ENCODE results near the gene DAPK1. TPM values are rescaled to one million over a fixed set of nuclear protein-coding genes. Genes with fewer than 3 reads are reported as not detected.

The DAPK1 gene
- polyA plus RNA-seq (2013), result 19.7 and 20.7 TPM in 2 replicates

DNA sequence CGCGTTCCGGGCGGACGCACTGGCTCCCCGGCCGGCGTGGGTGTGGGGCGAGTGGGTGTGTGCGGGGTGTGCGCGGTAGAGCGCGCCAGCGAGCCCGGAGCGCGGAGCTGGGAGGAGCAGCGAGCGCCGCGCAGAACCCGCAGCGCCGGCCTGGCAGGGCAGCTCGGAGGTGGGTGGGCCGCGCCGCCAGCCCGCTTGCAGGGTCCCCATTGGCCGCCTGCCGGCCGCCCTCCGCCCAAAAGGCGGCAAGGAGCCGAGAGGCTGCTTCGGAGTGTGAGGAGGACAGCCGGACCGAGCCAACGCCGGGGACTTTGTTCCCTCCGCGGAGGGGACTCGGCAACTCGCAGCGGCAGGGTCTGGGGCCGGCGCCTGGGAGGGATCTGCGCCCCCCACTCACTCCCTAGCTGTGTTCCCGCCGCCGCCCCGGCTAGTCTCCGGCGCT is at the start of gene DAPK1:
DAPK1 (plus strand) TSS at position 264 of the 442 bp plus-strand sequence. CDS start 1,211 bp downstream, outside the sequence.
- Histone ChIP-seq H3K4me1 (ENCODE audit: control insufficient read depth in 1 of 2, insufficient read depth in 2 of 2, low read length in 2 of 2) (peaks cover 0 to 2% of the 10 kb centered on the region in 2 experiments), H4K8ac (ENCODE audit: low read depth, low read length) (peak within 1 kb of the TSS; percentile 85), H3K79me1 (ENCODE audit: low read length) (peaks cover 13% of the 10 kb centered on the region), H3K27ac (ENCODE audit: low read depth, low read length) (peak within 1 kb of the TSS; percentile 65), H3K9me3 (ENCODE audit: insufficient read depth, low read depth, low read length) (no peaks in the 10 kb centered on the region), H3K9ac (ENCODE audit: low read length) (peak within 1 kb of the TSS; percentile 85), H2BK5ac (ENCODE audit: low read depth, low read length, poor library complexity) (peak within 1 kb of the TSS; percentile 51), H3K4ac (ENCODE audit: low read depth, low read length) (peak within 1 kb of the TSS; percentile 72), H2BK12ac (ENCODE audit: low read length) (peak within 1 kb of the TSS; percentile 77), H2AFZ (ENCODE audit: insufficient read depth, low read length, poor library complexity) (peak within 1 kb of the TSS; percentile 86), H2BK120ac (ENCODE audit: insufficient read depth, low read length, poor library complexity) (peak within 1 kb of the TSS; percentile 43), H3K18ac (ENCODE audit: low read length) (peak within 1 kb of the TSS; percentile 91), H2AK5ac (ENCODE audit: low read length) (no peak within 1 kb of the TSS), H4K12ac (ENCODE audit: low read depth, low read length) (peak within 1 kb of the TSS; percentile 50), H3K36me3 (ENCODE audit: control insufficient read depth in 1 of 2, insufficient read depth in 2 of 2, low read length in 2 of 2) (no peaks in the 10 kb centered on the region), H3K79me2 (ENCODE audit: control insufficient read depth, insufficient read depth, low read length, poor library complexity) (peaks cover 14% of the 10 kb centered on the region), H3K14ac (ENCODE audit: low read length) (peak within 1 kb of the TSS; percentile 73), H3K23ac (ENCODE audit: low read length) (no peak within 1 kb of the TSS), H4K91ac (ENCODE audit: low read depth, low read length) (peak within 1 kb of the TSS; percentile 66), H3K4me3 (ENCODE audit: low read depth, low read length) (peak within 1 kb of the TSS; percentile 89), H3K4me2 (ENCODE audit: low read length) (peak within 1 kb of the TSS; percentile 99), H3K27me3 (ENCODE audit: insufficient read depth, low read length) (no peaks in the 10 kb centered on the region)
- WGBS (ENCODE audit: extremely low coverage, insufficient coverage, insufficient read length), result no CpG with 5 or more reads among the region's 55 CpGs
- DNase-seq, result peak; percentile 66 to 84

- Histone ChIP-seq H4K12ac (ENCODE audit: low read depth, low read length) (no peak overlapping the region), H2BK5ac (ENCODE audit: low read depth, low read length, poor library complexity) (no peak overlapping the region), H3K14ac (ENCODE audit: low read length) (no peak overlapping the region), H4K91ac (ENCODE audit: low read depth, low read length) (no peak overlapping the region), H3K27me3 (ENCODE audit: insufficient read depth, low read length) (no peaks in the 10 kb centered on the region), H3K9me3 (ENCODE audit: insufficient read depth, low read depth, low read length) (peaks cover 11% of the 10 kb centered on the region), H2BK120ac (ENCODE audit: insufficient read depth, low read length, poor library complexity) (no peak overlapping the region), H3K36me3 (ENCODE audit: control insufficient read depth in 1 of 2, insufficient read depth in 2 of 2, low read length in 2 of 2) (no peaks in the 10 kb centered on the region), H4K8ac (ENCODE audit: low read depth, low read length) (no peak overlapping the region), H2AFZ (ENCODE audit: insufficient read depth, low read length, poor library complexity) (no peak overlapping the region), H2AK5ac (ENCODE audit: low read length) (no peak overlapping the region), H3K79me2 (ENCODE audit: control insufficient read depth, insufficient read depth, low read length, poor library complexity) (no peaks in the 10 kb centered on the region), H3K9ac (ENCODE audit: low read length) (no peak overlapping the region), H3K4me2 (ENCODE audit: low read length) (no peak overlapping the region), H3K4me3 (ENCODE audit: low read depth, low read length) (no peak overlapping the region), H3K4me1 (ENCODE audit: control insufficient read depth in 1 of 2, insufficient read depth in 2 of 2, low read length in 2 of 2) (no peaks in the 10 kb centered on the region), H2BK12ac (ENCODE audit: low read length) (no peak overlapping the region), H3K18ac (ENCODE audit: low read length) (no peak overlapping the region), H3K27ac (ENCODE audit: low read depth, low read length) (no peak overlapping the region), H3K23ac (ENCODE audit: low read length) (no peak overlapping the region), H3K79me1 (ENCODE audit: low read length) (no peaks in the 10 kb centered on the region), H3K4ac (ENCODE audit: low read depth, low read length) (no peak overlapping the region)
- WGBS (ENCODE audit: extremely low coverage, insufficient coverage, insufficient read length), result no CpG with 5 or more reads among the region's 6 CpGs
- DNase-seq, result no peak
Observed at GRCh38 chr9:87451149-87451548, 46.5 kb upstream of the DAPK1 start.

DNA sequence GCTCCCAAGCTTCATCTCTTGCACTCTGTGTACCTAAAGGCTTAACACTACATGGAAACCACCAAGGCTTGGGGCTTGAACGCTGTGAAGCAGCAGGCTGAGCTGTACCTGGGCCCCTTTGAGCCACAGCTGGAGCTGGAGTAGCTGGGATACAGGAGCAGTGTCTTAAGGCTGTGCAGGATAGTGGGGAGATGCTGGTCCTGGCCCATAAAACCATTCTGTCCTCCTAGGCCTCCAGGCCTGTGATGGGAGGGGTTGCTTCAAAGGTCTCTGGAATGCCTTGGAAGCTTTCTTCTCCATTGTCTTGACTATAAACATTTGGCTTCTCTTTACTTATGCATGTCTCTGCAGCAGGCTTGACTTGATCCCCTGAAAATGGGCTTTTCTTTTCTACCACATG is 42.3 kb upstream of the DAPK1 start:
- Histone ChIP-seq H4K12ac (ENCODE audit: low read depth, low read length) (no peak overlapping the region), H3K4me3 (ENCODE audit: low read depth, low read length) (no peak overlapping the region), H3K9me3 (ENCODE audit: insufficient read depth, low read depth, low read length) (peaks cover 11% of the 10 kb centered on the region), H3K18ac (ENCODE audit: low read length) (no peak overlapping the region), H3K23ac (ENCODE audit: low read length) (no peak overlapping the region), H3K9ac (ENCODE audit: low read length) (no peak overlapping the region), H3K79me1 (ENCODE audit: low read length) (no peaks in the 10 kb centered on the region), H2BK5ac (ENCODE audit: low read depth, low read length, poor library complexity) (no peak overlapping the region), H2AK5ac (ENCODE audit: low read length) (no peak overlapping the region), H3K27me3 (ENCODE audit: insufficient read depth, low read length) (no peaks in the 10 kb centered on the region), H3K4me1 (ENCODE audit: control insufficient read depth in 1 of 2, insufficient read depth in 2 of 2, low read length in 2 of 2) (no peaks in the 10 kb centered on the region), H3K14ac (ENCODE audit: low read length) (no peak overlapping the region), H2AFZ (ENCODE audit: insufficient read depth, low read length, poor library complexity) (no peak overlapping the region), H2BK120ac (ENCODE audit: insufficient read depth, low read length, poor library complexity) (no peak overlapping the region), H2BK12ac (ENCODE audit: low read length) (no peak overlapping the region), H3K4me2 (ENCODE audit: low read length) (no peak overlapping the region), H3K4ac (ENCODE audit: low read depth, low read length) (no peak overlapping the region), H3K27ac (ENCODE audit: low read depth, low read length) (no peak overlapping the region), H3K36me3 (ENCODE audit: control insufficient read depth in 1 of 2, insufficient read depth in 2 of 2, low read length in 2 of 2) (no peaks in the 10 kb centered on the region), H3K79me2 (ENCODE audit: control insufficient read depth, insufficient read depth, low read length, poor library complexity) (no peaks in the 10 kb centered on the region), H4K8ac (ENCODE audit: low read depth, low read length) (no peak overlapping the region), H4K91ac (ENCODE audit: low read depth, low read length) (no peak overlapping the region)
- no peak for DNase-seq
- no CpG with 5 or more reads among the region's 1 CpG for WGBS (ENCODE audit: extremely low coverage, insufficient coverage, insufficient read length)

DNA sequence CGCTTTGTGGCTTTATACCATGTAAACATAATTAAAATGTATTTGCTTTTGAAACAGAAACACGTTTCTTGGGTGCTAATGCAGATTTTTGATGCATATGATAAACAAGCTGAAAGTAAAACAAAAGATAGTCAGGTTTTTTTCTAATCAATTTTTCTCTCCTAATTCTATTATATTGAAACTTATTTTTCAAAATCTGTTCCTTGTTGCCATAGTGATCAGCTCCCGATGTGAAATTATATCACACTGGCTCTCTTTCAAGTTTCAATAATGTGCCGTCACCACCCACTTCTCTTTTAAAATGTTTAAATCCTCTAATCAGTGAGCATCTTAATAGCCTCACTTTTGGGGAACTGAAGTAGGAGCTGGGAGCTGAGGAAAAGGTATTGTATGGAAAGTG is 36.4 kb upstream of the DAPK1 start:
- H2AK5ac ChIP-seq (ENCODE audit: low read length), result no peak overlapping the region

More for the DNA sequence above, 36.4 kb upstream of the DAPK1 start:
- no peak overlapping the region for H3K18ac ChIP-seq (ENCODE audit: low read length)
- H3K4me1 ChIP-seq (ENCODE audit: control insufficient read depth in 1 of 2, insufficient read depth in 2 of 2, low read length in 2 of 2), result peaks cover 8 to 9% of the 10 kb centered on the region in 2 experiments
- no peak overlapping the region for H4K12ac ChIP-seq (ENCODE audit: low read depth, low read length)
- H3K9ac ChIP-seq (ENCODE audit: low read length), result no peak overlapping the region
- H3K4me2 ChIP-seq (ENCODE audit: low read length), result no peak overlapping the region
- no peaks in the 10 kb centered on the region for H3K27me3 ChIP-seq (ENCODE audit: insufficient read depth, low read length)
- H3K14ac ChIP-seq (ENCODE audit: low read length), result no peak overlapping the region
- DNase-seq, result no peak
- H4K8ac ChIP-seq (ENCODE audit: low read depth, low read length), result no peak overlapping the region
- no peak overlapping the region for H3K23ac ChIP-seq (ENCODE audit: low read length)
- H2AFZ ChIP-seq (ENCODE audit: insufficient read depth, low read length, poor library complexity), result no peak overlapping the region
- H2BK5ac ChIP-seq (ENCODE audit: low read depth, low read length, poor library complexity), result no peak overlapping the region
- no peaks in the 10 kb centered on the region for H3K36me3 ChIP-seq (ENCODE audit: control insufficient read depth in 1 of 2, insufficient read depth in 2 of 2, low read length in 2 of 2)
- H2BK12ac ChIP-seq (ENCODE audit: low read length), result no peak overlapping the region
- no peak overlapping the region for H4K91ac ChIP-seq (ENCODE audit: low read depth, low read length)
- no peak overlapping the region for H3K4ac ChIP-seq (ENCODE audit: low read depth, low read length)
- no peak overlapping the region for H3K27ac ChIP-seq (ENCODE audit: low read depth, low read length)
- WGBS (ENCODE audit: extremely low coverage, insufficient coverage, insufficient read length), result no CpG with 5 or more reads among the region's 4 CpGs
- H3K4me3 ChIP-seq (ENCODE audit: low read depth, low read length), result no peak overlapping the region
- no peak overlapping the region for H2BK120ac ChIP-seq (ENCODE audit: insufficient read depth, low read length, poor library complexity)
- H3K79me2 ChIP-seq (ENCODE audit: control insufficient read depth, insufficient read depth, low read length, poor library complexity), result peaks cover 3% of the 10 kb centered on the region
- peaks cover 3% of the 10 kb centered on the region for H3K79me1 ChIP-seq (ENCODE audit: low read length)
- H3K9me3 ChIP-seq (ENCODE audit: insufficient read depth, low read depth, low read length), result peaks cover 2% of the 10 kb centered on the region

All from trophoblast cell (in vitro differentiated cells and primary cell).